HCT116 (cell line): ENCODE measurements around the gene LRRC4C.

Experiments used
- CTCF ChIP-seq, 3 experiments: fragments of 200-600 bp in 1 of 3; sonication (generic) in 1 of 3; IDR thresholded peaks in 2 of 3; conservative IDR thresholded peaks in 1 of 3; 2 replicates each; pipeline ENCODE4 v1.5.1; 2012 to 2017; ENCODE audit warnings: low read depth in 2 of 3, low read length in 2 of 3, antibody characterized with exemption in 1 of 3, borderline replicate concordance in 1 of 3, control low read depth in 1 of 3, mild to moderate bottlenecking in 1 of 3, mixed read lengths in 1 of 3, mixed run types in 1 of 3, moderate library complexity in 1 of 3; ENCODE audit not compliant: insufficient read depth in 1 of 3
- JUND ChIP-seq: IDR thresholded peaks from 2 replicates; pipeline ENCODE4 v1.6.1; 2012
- POLR2A ChIP-seq: IDR thresholded peaks from 2 replicates; pipeline ENCODE4 v1.7.0; 2011; ENCODE audit warnings: borderline replicate concordance; ENCODE audit not compliant: insufficient read depth, insufficient read length; ENCODE audit errors: extremely low read depth
- POLR2AphosphoS5 ChIP-seq: IDR thresholded peaks from 2 replicates; pipeline ENCODE4 v1.6.1; 2011; ENCODE audit warnings: mild to moderate bottlenecking, low read depth, low read length, moderate library complexity
- RAD21 ChIP-seq: IDR thresholded peaks from 2 replicates; pipeline ENCODE4 v1.6.1; 2012; ENCODE audit warnings: low read depth, mild to moderate bottlenecking
- SP1 ChIP-seq: IDR thresholded peaks from 2 replicates; pipeline ENCODE4 v1.6.1; 2012; ENCODE audit warnings: low read depth
- TCF7L2 ChIP-seq: IDR thresholded peaks from 2 replicates; pipeline ENCODE4 v1.7.0; 2011; ENCODE audit warnings: borderline replicate concordance, inconsistent platforms; ENCODE audit not compliant: insufficient read depth, insufficient read length; ENCODE audit errors: extremely low read depth

- TF ChIP-seq JUND (no peak), CTCF (IDR thresholded peaks at IDR 0.05 in 2 of 3, conservative IDR thresholded peaks at IDR 0.05 in 1 of 3; ENCODE audit: borderline replicate concordance in 1 of 3, insufficient read depth in 1 of 3, low read depth in 2 of 3, low read length in 2 of 3) (no peak), POLR2AphosphoS5 (no peak), SP1 (no peak), RAD21 (no peak), TCF7L2 (no peak), POLR2A (no peak)
These were observed 705.2 kb downstream of the LRRC4C start for GRCh38 chr11:40754297-40754696.
